ENCODE data around the gene PGAP3.

Gene PGAP3

DNA sequence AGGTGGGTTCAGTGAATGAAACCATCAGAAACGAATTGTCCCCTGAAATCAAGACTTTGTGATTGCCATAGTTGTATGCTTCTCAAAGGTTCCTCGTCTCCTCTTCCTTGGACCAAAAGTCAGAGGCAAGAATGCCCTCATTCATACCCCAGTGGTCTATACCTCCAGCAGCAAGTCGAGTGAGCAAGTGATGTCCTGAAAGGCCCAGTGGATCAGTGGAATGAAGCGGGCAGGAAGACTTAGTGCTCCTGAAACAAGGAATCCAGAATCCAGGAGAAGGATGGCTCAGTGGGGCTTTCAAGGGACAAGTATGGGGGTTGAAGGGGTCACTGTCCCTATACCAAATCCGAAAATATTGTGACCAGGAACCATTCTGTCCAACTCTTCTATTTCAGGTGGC, 6.7 kb upstream of the PGAP3 start:
- DNase-seq, result no peak

DNA sequence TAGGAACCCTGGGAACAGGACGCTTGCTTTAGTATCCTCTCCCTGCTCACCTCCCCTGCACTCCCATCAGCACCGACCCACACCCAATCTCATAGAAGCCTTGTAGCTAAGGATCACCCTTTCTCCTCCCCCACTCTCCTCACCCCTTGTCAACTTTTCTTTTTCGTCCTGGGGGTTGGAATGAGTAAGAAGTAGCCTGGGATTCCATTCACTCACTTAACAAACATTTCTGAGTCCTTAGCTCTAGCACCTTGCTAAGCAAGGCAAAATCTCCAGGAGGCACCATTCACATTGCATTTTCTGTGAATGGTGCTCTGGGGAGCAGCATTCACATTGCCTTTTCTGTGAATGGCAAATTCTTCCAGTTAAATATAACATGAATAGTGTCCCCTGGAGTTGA, 1.1 kb upstream of the PGAP3 start:
- DNase-seq, result no peak

DNA sequence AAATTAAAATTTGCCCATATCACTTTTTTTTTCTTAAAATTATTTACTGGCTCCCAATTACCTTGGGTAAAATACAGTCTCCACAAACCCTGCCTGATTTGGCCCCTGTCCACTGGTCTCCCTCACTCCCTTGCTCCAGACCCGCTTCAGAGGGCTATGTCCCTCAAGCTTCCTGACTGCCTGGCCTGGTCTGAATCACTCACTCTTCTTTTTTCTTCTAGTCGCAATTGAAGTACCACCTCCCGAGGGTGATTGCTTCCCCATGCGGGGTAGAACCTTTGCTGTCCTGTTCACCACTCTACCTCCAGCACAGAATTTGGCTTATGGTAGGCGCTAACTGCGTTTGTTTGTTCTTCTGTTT, 598 bp upstream of the PGAP3 start:
- no peak for DNase-seq

DNA sequence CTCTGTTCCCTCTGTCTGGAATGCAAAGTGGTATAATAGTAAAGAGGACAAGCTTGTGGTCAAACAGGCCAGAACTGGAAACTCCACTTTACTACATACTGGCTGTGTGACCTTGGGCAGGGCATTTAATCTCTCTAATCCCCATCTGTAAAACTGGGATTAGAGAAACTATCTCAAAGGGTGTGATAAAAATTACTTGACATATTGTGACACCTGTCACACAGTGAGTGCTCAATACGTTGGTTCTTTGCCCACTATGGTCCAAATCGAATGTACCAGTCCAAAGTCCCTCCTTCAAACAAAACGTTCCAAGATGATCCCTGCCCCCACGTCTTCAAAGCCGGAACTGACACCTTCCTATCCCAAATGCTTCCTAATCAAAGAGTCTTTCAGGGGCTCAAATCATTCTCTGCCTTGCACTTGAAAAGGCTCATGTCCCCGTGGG, 734 bp downstream of the PGAP3 start:
- DNase-seq, result no peak

GRCh38 chr17:39684369-39685192, 3.3 kb downstream of the PGAP3 start:
- no peak for DNase-seq

DNA sequence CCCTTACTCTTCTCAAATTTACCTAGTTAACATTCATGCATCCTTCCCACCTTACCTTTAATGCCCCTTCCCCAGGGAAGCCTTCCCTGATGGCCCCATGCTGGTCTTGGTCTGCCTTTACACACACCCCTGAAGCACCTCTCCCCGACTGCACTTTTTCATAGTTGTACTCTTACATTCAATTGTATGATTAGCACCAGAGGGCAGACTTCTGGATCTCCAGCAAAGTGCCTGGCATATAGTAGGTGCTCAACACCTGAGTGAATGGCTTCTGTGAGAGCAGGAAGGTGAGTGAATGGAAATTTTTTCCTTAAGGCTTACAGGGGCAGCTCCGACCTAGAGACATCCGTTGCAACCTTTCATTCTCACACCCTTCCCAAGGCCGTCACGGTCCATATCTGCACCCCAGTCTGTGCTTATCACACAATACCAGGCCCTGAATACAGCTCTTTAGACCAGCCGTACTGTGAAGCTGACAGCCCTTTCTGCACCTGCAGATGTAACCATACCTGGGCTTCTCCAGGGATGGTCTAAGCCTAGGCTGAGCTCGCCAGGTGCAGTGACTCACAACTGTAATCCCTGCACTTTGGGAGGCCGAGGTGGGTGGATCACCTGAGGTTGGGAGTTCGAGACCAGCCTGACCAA, 4.4 kb downstream of the PGAP3 start:
- DNase-seq, result no peak

GRCh38 chr17:39679521-39680192, 8.2 kb downstream of the PGAP3 start:
- DNase-seq, result no peak

- DNase-seq, result no peak
These were observed 9.3 kb downstream of the PGAP3 start for GRCh38 chr17:39678340-39679116.

- DNase-seq, result peak; percentile 31
These were observed 10.1 kb downstream of the PGAP3 start for GRCh38 chr17:39677542-39678339.

DNA sequence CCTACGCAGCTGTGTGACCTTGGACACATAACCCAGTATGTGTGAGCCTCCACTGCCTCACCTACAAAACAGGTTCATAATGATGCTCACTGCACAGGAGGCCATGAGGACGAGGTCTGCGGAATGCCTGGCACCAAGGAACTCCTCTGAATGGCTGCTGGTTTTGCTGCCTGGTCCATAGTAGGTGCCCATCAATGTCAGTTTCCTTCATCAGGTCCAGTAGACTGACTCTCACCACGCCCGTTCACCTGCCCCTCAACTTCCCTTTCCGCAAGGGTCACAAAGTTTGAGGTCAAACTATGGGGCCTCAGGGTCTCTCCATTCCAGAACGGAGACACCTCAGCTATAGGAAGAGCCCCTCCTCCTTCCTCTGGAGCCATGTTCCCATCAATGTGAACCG, 10.8 kb downstream of the PGAP3 start:
- DNase-seq, result no peak

- peak; percentile 25 for DNase-seq
These were observed 11.5 kb downstream of the PGAP3 start for GRCh38 chr17:39676198-39676819.

DNA sequence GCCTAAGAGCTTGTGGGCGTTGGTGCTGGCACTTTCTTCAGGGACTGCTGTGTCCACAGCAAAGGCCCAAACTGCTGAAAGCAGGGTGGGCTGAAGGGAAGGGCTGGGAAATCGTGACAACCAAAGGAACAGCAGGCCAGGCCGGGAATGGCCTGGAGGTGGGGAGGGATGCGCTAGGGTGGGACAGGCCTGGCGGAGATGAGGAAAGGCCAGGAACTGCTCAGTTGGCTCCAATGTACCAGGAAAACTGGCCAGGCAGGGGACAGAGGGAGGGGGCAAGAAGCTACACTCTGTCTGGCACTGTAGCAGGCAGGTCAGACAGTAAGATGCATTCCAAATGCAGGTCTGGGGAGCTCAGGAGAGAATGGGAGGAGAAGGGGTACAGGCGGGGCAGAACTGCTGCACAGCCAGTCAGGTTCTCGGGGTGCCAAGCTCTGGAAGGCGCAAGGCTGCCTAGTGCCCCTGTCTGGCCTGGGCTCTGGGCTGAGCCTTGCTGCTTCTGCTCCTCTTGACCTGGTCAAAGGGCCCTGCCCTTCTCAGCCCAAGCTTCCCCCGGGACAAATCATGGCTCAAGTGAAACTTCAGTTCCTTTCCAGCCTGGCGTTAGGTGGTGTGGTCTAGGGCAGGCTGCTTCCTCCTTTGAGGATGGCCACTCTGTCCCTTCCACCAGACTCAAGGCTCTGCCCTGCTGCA, 12.3 kb downstream of the PGAP3 start:
- DNase-seq, result no peak

DNA sequence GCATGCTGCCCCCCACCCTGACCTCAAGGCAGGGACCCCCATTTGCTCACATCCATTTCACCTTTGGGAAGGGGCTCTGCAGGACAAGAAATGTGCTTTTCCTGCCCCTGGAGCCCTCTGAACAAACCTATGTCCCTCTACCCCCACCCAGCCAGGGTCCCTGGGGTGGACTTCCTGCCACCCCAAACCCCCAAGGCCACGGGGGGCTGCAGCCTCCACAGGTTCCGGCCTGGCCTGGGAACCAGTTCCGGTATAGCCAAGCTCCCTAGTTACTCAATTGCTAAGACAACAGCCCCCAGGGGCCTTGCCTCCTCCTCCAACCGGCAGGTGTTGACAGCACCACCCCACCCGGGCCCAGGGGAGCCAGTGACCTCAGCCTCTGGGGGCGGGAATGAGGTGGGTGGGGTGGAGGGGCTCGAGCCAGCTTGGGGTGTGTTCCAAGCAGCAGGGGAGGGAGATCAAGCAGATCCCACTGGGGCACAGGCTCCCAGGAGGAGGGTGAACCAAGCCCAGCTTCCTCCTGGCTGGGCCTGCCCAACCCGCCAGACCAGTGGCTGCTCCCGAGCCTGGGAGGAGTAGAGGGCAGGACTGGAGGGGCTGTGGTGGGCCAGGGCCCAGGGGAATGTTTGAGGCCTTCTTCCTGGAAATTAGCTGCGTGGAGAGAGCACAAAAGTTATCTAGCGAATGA, 13.0 kb downstream of the PGAP3 start:
- no peak for DNase-seq

DNA sequence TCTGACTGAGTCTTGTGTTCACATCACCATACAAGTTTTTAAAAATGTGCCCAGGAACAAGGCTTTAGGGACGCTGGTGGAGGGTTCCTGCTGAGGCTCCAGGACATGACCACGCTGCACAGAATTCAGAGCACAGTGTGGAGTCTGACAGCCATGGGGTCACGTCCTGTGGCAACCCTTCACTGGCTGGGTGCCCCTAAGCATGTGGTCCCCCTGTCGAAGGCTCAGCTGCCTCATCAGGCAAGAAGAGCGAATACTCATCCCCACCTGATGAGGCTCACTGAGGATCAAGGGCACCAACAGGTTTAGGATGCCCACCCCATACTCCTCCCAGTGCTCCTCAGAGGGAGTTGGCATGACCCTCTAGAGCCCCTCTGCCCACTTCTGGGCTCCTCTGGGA, 13.7 kb downstream of the PGAP3 start:
- no peak for DNase-seq

- DNase-seq, result no peak
These were observed 14.3 kb downstream of the PGAP3 start for GRCh38 chr17:39673335-39674081.

DNA sequence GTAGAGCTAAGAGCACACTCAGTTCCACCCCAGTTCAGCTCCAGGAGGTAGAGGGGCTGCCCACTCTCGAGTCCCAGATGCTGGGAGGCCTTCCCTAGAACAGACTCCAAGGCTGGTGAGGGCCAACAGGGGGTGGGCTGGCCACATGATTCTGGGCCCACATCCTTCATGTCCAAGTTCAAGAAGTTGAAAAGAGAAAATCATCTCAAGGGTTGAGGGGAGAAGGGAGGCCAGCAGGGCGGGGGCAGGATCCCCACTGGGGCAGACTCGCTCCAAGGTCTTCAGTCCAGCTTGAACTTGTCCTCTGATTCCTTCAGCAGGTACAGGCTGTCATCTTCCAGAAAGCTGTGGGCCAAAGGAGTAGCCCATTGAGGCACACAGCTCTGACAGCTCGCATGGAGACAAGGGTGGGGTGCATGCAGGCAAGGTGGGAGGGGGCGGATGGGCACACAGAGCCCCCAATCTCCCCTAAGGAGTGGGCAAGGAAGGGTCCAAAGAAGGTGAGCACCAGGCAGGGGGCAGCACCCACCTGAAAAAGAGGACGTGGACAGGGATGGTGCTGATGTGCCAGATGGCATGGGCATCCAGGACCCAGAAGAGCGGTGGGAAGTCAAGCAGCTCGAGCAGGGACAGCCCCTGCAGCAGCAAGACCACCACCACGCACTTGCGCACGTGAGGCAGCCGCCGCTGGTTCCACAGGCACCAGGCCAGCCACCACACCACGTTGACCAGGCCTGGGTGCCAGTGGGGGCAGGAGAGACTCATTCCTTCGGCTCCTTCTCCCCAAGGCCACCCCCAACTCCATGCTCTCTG, 15.1 kb downstream of the PGAP3 start:
- DNase-seq, result no peak

DNA sequence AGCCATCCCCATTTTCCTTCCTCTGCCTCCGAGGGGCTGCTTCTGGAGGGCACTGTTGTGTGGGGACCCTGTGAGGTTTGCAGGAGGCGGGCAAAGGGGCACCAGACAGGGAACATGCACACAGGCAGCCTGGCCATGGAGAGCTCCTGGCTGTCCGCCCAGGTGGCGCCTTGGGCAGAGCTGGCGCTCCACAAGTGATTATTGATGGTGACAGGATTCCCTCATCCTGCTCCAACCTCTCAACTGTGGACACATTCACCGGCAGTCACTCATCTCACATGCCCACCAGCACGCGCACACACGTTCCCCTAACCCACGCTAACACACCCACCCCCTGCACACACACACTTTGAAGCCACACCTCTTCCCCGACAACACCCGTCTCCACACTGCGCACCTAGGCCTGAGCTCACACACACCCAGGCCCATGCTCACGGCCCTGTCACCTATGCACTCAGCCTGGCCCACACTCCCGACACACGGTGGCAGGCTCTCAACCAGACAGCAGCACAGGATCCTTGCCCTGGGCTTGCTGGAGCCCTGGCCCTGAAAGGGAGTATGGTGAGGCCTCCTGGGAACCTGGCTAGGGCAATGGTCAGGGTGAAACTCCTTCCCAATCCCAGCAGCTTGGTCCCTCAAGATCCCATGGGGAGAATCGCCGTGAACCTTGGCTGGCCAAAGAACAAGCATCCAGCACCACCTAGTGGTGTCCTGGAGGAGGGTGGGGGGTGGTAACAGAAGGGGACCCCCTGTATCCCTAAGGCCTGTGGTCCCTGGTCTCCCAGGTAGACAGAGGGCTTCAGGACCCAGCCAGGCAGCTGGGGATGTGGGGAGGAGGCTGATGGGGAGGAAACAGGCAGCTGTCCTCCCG, 16.0 kb downstream of the PGAP3 start:
- DNase-seq, result peak; percentile 26

DNA sequence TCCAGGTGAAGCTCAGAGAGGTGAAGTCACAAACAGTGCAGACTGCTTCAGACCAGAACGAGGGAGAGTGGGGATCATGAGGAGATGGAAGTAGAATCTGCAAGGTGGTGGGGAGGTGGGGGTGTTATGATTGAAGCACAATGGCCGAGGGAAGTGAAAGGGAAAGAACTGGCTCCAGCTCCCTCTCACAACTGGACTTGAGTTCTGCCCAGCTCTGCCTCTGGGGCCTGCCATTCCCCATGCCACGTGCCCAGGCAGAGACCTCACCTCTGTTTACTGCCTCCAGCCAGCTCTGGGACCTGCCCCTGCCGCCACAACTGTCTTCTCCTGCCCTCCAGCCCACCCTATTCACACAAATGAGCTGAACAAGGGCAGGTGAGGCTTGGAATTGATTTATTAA, 17.1 kb downstream of the PGAP3 start:
- no peak for DNase-seq

Data from fibroblast of skin of right quadriceps (primary cell).